ENCODE data around the gene WNT2B.

- TF ChIP-seq, protein P1, sequence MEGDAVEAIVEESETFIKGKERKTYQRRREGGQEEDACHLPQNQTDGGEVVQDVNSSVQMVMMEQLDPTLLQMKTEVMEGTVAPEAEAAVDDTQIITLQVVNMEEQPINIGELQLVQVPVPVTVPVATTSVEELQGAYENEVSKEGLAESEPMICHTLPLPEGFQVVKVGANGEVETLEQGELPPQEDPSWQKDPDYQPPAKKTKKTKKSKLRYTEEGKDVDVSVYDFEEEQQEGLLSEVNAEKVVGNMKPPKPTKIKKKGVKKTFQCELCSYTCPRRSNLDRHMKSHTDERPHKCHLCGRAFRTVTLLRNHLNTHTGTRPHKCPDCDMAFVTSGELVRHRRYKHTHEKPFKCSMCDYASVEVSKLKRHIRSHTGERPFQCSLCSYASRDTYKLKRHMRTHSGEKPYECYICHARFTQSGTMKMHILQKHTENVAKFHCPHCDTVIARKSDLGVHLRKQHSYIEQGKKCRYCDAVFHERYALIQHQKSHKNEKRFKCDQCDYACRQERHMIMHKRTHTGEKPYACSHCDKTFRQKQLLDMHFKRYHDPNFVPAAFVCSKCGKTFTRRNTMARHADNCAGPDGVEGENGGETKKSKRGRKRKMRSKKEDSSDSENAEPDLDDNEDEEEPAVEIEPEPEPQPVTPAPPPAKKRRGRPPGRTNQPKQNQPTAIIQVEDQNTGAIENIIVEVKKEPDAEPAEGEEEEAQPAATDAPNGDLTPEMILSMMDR (IDR thresholded peaks at IDR 0.05 in 4 of 5, conservative IDR thresholded peaks at IDR 0.05 in 1 of 5): no peak
- TF ChIP-seq POLR2A (IDR thresholded peaks at IDR 0.05): no peak
These were observed 8.9 kb downstream of the WNT2B start for GRCh38 chr1:112517646-112518045.

Measured in gastrocnemius medialis (tissue), 4 donors.